GM12892 (cell line): ENCODE results near the gene ZC3HAV1.

Experiments used
- POLR2A ChIP-seq: IDR thresholded peaks from 2 replicates; pipeline ENCODE4 v1.6.1; 2011; ENCODE audit warnings: low read depth, low read length, control low read depth
- POLR2AphosphoS5 ChIP-seq: IDR thresholded peaks from 2 replicates; pipeline ENCODE4 v1.6.1; 2011; ENCODE audit warnings: low read depth, low read length, control low read depth

- TF ChIP-seq POLR2A = no peak
- no peak for TF ChIP-seq POLR2AphosphoS5
These were observed 48.1 kb downstream of the ZC3HAV1 start for GRCh38 chr7:139061416-139061815.
